H1 (cell line): ENCODE results near the gene SMCO1. TPM values are rescaled to one million over a fixed set of nuclear protein-coding genes. Genes with fewer than 3 reads are reported as not detected.

Experiments
- CTCF ChIA-PET: fragments of 300-600 bp; sonication (Branson Sonifier 250); formaldehyde crosslinking; loops from one replicate; lab custom pipeline; 2021; ENCODE audit not compliant: partially characterized antibody; lab: Charles Lee
- POLR2A ChIA-PET: fragments of 300-600 bp; sonication (Branson Sonifier 250); formaldehyde crosslinking; loops from one replicate; lab custom pipeline; 2021; ENCODE audit warnings: inconsistent platforms; ENCODE audit not compliant: partially characterized antibody; lab: Charles Lee
- DNase-seq, 2 experiments: peaks; one replicate each; pipeline versions ENCODE4 v3.0.0 to v3.0.0-alpha.2; 2010 to 2022; ENCODE audit warnings: low spot score in 2 of 2, low read depth in 1 of 2, mixed read lengths in 1 of 2
- FAIRE-seq: peaks from 2 replicates; lab custom pipeline; 2011; peaks lifted over from hg19 to GRCh38; lab: Jason Lieb, UNC
- H2AFZ ChIP-seq: 2 replicates; pipeline ENCODE4 v1.8.1; 2012; ENCODE audit warnings: low read length, inconsistent platforms
- H2AK5ac ChIP-seq: 2 replicates; pipeline ENCODE4 v1.6.1; 2013; ENCODE audit warnings: low read depth, low read length
- H2BK120ac ChIP-seq: replicated peaks from 2 replicates; pipeline ENCODE3; 2013; ENCODE audit warnings: low read depth, low read length, inconsistent platforms
- H2BK12ac ChIP-seq: 2 replicates; pipeline ENCODE4 v1.6.1; 2013; ENCODE audit warnings: low read depth, low read length
- H2BK15ac ChIP-seq: 2 replicates; pipeline ENCODE4 v1.6.1; 2013; ENCODE audit warnings: low read length
- H2BK20ac ChIP-seq: 2 replicates; pipeline ENCODE4 v1.6.1; 2013; ENCODE audit warnings: low read length
- H2BK5ac ChIP-seq: 2 replicates; pipeline ENCODE4 v1.6.1; 2013; ENCODE audit warnings: low read depth, low read length
- H3K14ac ChIP-seq: 2 replicates; pipeline ENCODE4 v1.6.1; 2013; ENCODE audit warnings: inconsistent platforms; ENCODE audit not compliant: insufficient read length
- H3K18ac ChIP-seq: 2 replicates; pipeline ENCODE4 v1.6.1; 2013; ENCODE audit warnings: low read length; ENCODE audit errors: extremely low read depth
- H3K23ac ChIP-seq: 2 replicates; pipeline ENCODE4 v1.6.1; 2013; ENCODE audit warnings: inconsistent platforms; ENCODE audit not compliant: insufficient read length
- H3K23me2 ChIP-seq: 2 replicates; pipeline ENCODE4 v1.6.1; 2013; ENCODE audit warnings: low read depth, low read length
- H3K27ac ChIP-seq: 2 replicates; pipeline ENCODE4 v1.6.1; 2011; ENCODE audit warnings: low read depth, low read length, inconsistent platforms
- H3K27me3 ChIP-seq, 4 experiments: replicated peaks in 1 of 4; 1 replicate in 1 of 4; 2 replicates in 3 of 4; pipeline versions ENCODE4 v1.6.1 to v1.8.1; 2011 to 2013; ENCODE audit warnings: low read length in 3 of 4, mild to moderate bottlenecking in 3 of 4, inconsistent platforms in 2 of 4, mixed read lengths in 2 of 4, moderate library complexity in 1 of 4; ENCODE audit not compliant: control insufficient read depth in 3 of 4, insufficient read depth in 3 of 4; ENCODE audit errors: extremely low read depth in 1 of 4
- H3K36me3 ChIP-seq, 4 experiments: 2 replicates each; pipeline versions ENCODE4 v1.6.1 to v1.8.1; 2011 to 2013; ENCODE audit warnings: mild to moderate bottlenecking in 4 of 4, low read length in 3 of 4, moderate library complexity in 2 of 4, control low read depth in 1 of 4, inconsistent platforms in 1 of 4; ENCODE audit not compliant: insufficient read depth in 4 of 4, control insufficient read depth in 2 of 4
- H3K4ac ChIP-seq: replicated peaks from 2 replicates; pipeline ENCODE3; 2013; ENCODE audit warnings: low read length, low read depth, mixed read lengths, inconsistent platforms; ENCODE audit not compliant: insufficient read length
- H3K4me1 ChIP-seq, 4 experiments: replicated peaks in 1 of 4; 1 replicate in 1 of 4; 2 replicates in 3 of 4; pipeline versions ENCODE4 v1.6.1 to v1.8.1; 2011 to 2013; ENCODE audit warnings: low read length in 3 of 4, inconsistent platforms in 2 of 4, mixed read lengths in 1 of 4; ENCODE audit not compliant: insufficient read depth in 4 of 4, control insufficient read depth in 3 of 4
- H3K4me2 ChIP-seq, 2 experiments: 2 replicates each; pipeline versions ENCODE4 v1.6.1 to v1.8.1; 2011 to 2013; ENCODE audit warnings: low read depth in 2 of 2, low read length in 2 of 2, control low read depth in 1 of 2, inconsistent platforms in 1 of 2, mild to moderate bottlenecking in 1 of 2; ENCODE audit not compliant: insufficient read depth in 1 of 2
- H3K4me3 ChIP-seq, 4 experiments: fragments of 200-600, 300-600 bp in 1 of 4; sonication (generic), shearing (Covaris generic), sonication (Bioruptor Twin) in 1 of 4; 2 replicates each; pipeline versions ENCODE4 v1.5.1 to v1.8.1; 2011 to 2016; ENCODE audit warnings: low read length in 4 of 4, low read depth in 3 of 4, control low read depth in 2 of 4, inconsistent platforms in 2 of 4, mild to moderate bottlenecking in 2 of 4, mixed read lengths in 1 of 4, moderate library complexity in 1 of 4; ENCODE audit not compliant: insufficient read depth in 2 of 4; ENCODE audit errors: extremely low read depth in 1 of 4
- H3K56ac ChIP-seq: replicated peaks from 2 replicates; pipeline ENCODE3; 2013; ENCODE audit warnings: low read depth, mild to moderate bottlenecking, mixed read lengths, low read length, inconsistent platforms; ENCODE audit not compliant: insufficient read length
- H3K79me1 ChIP-seq: 2 replicates; pipeline ENCODE4 v1.6.1; 2013; ENCODE audit warnings: low read depth, low read length, control low read depth
- H3K79me2 ChIP-seq, 2 experiments: 2 replicates each; pipeline versions ENCODE4 v1.6.1 to v1.8.1; 2012 to 2013; ENCODE audit warnings: low read length in 2 of 2, mild to moderate bottlenecking in 2 of 2, inconsistent platforms in 1 of 2; ENCODE audit not compliant: insufficient read depth in 2 of 2, control insufficient read depth in 1 of 2
- H3K9ac ChIP-seq, 4 experiments: replicated peaks in 1 of 4; 1 replicate in 1 of 4; 2 replicates in 3 of 4; pipeline versions ENCODE4 v1.6.1 to v1.8.1; 2011 to 2013; ENCODE audit warnings: low read depth in 3 of 4, low read length in 3 of 4, control low read depth in 2 of 4, mild to moderate bottlenecking in 2 of 4, moderate library complexity in 2 of 4, inconsistent platforms in 1 of 4; ENCODE audit errors: extremely low read depth in 1 of 4
- H3K9me3 ChIP-seq, 2 experiments: 2 replicates each; pipeline versions ENCODE4 v1.6.1 to v1.8.1; 2012 to 2013; ENCODE audit warnings: mild to moderate bottlenecking in 2 of 2, moderate library complexity in 2 of 2, control low read depth in 1 of 2, inconsistent platforms in 1 of 2, low read depth in 1 of 2, low read length in 1 of 2, mixed read lengths in 1 of 2; ENCODE audit not compliant: insufficient read depth in 2 of 2
- H4K20me1 ChIP-seq, 2 experiments: replicated peaks in 1 of 2; 2 replicates each; pipeline versions ENCODE3 to v1.8.1; 2011 to 2013; ENCODE audit warnings: inconsistent platforms in 2 of 2, low read length in 2 of 2, mild to moderate bottlenecking in 1 of 2; ENCODE audit not compliant: insufficient read depth in 2 of 2, control insufficient read depth in 1 of 2
- H4K5ac ChIP-seq: 2 replicates; pipeline ENCODE4 v1.6.1; 2013; ENCODE audit warnings: low read length, low read depth, mixed read lengths, inconsistent platforms; ENCODE audit not compliant: insufficient read length
- H4K8ac ChIP-seq: 2 replicates; pipeline ENCODE4 v1.8.0; 2013; ENCODE audit warnings: mild to moderate bottlenecking, moderate library complexity, low read length, inconsistent platforms; ENCODE audit not compliant: insufficient read depth; ENCODE audit errors: extremely low read depth
- H4K91ac ChIP-seq: replicated peaks from 2 replicates; pipeline ENCODE3; 2013; ENCODE audit warnings: low read length, mixed read lengths, inconsistent platforms; ENCODE audit not compliant: insufficient read length
- CREB1 ChIP-seq: IDR thresholded peaks from 2 replicates; pipeline ENCODE4 v1.6.1; 2012; ENCODE audit warnings: inconsistent platforms
- E2F6 ChIP-seq: IDR thresholded peaks from 2 replicates; pipeline ENCODE4 v1.6.1; 2012; ENCODE audit warnings: inconsistent platforms
- JUND ChIP-seq: IDR thresholded peaks from 2 replicates; pipeline ENCODE4 v1.6.1; 2011; ENCODE audit warnings: mild to moderate bottlenecking, improper control_type of control experiment, low read length
- KDM5A ChIP-seq: fragments of 200-600 bp; IDR thresholded peaks from 2 replicates; pipeline ENCODE4 v1.7.1; 2012; ENCODE audit warnings: mild to moderate bottlenecking, low read length, inconsistent platforms, mixed read lengths
- POU5F1 ChIP-seq: IDR thresholded peaks from 2 replicates; pipeline ENCODE4 v1.6.1; 2011; ENCODE audit warnings: low read depth, mild to moderate bottlenecking, low read length, moderate library complexity
- RNF2 ChIP-seq: fragments of 200-900, 300-1000 bp; sonication (generic); IDR thresholded peaks from 2 replicates; pipeline ENCODE4 v1.7.1; 2016; ENCODE audit warnings: borderline replicate concordance, low read depth, mild to moderate bottlenecking, antibody characterized with exemption, low read length; ENCODE audit not compliant: poor library complexity, severe bottlenecking; ENCODE audit errors: missing control alignments
- SP2 ChIP-seq: IDR thresholded peaks from 2 replicates; pipeline ENCODE4 v1.6.1; 2012; ENCODE audit warnings: mild to moderate bottlenecking, low read length, inconsistent platforms
- WGBS, 2 experiments: shearing (Covaris generic) in 1 of 2; methylation state at CpG; one replicate each; pipeline versions ENCODE4 v1.1.6 to v1.1.7; 2013 to 2015; ENCODE audit warnings: low lambda C conversion rate in 2 of 2, mixed read lengths in 2 of 2, inconsistent platforms in 1 of 2, low coverage in 1 of 2, missing lambda C conversion rate in 1 of 2; ENCODE audit not compliant: insufficient replicate concordance in 2 of 2, insufficient coverage in 1 of 2, insufficient read length in 1 of 2; ENCODE audit errors: extremely low coverage in 1 of 2, missing lambda C conversion rate in 1 of 2; 5-methylcytosine and 5-hydroxymethylcytosine counted together
- polyA plus RNA-seq, 7 experiments: library from polyadenylated mRNA; depleted of rRNA in 3 of 7; stranded (reverse) in 5 of 7; unstranded in 2 of 7; fragments of >200 nt in 5 of 7; fragments of 200-250 nt in 2 of 7; gene quantifications; 1 replicate in 5 of 7; 2 replicates in 1 of 7; 4 replicates in 1 of 7; pipeline versions ENCODE4 v1.2.1 to v1.2.3, GENCODE V29; 2011 to 2013; ENCODE audit warnings: missing spikeins in 2 of 7, mixed read lengths in 2 of 7
- total RNA-seq: library from RNA; stranded (reverse); fragmentation: NEBNext Ultra II Directional; extraction: Animal tissue kit (Norgen Biotek cat#: 25700); gene quantifications from 2 replicates; pipeline ENCODE4 v1.2.1, GENCODE V29; 2021

SMCO1 gene
- total and polyA plus RNA-seq, 2 of the 8 experiments (the other 6 are each of a cell fraction or from before 2014, with no cell fraction given), result 0.03 TPM; not detected in 1

GRCh38 chr3:196496183-196496582 lies 19.0 kb downstream of the SMCO1 start:
- CTCF ChIA-PET, result interaction anchor here (0.6 kb wide), 1 partner anchor 271 kb away, joined by 3 read pairs; no protein-coding TSS in a partner anchor
- no peak overlapping the region for H2BK12ac ChIP-seq
- no peaks in the 10 kb centered on the region for H3K27me3 ChIP-seq
- no peak overlapping the region for H3K27ac ChIP-seq
- H3K4me3 ChIP-seq, result no peak overlapping the region
- H3K9me3 ChIP-seq, result no peaks in the 10 kb centered on the region
- no peak overlapping the region for H3K14ac ChIP-seq
- H2AK5ac ChIP-seq, result no peak overlapping the region
- POLR2A ChIA-PET, result no interaction called here
- peaks cover 6% of the 10 kb centered on the region; the same call in 1 of the 2 replicates for H3K79me1 ChIP-seq
- DNase-seq (no peak), FAIRE-seq (no peak)
- H3K56ac ChIP-seq, result no peak overlapping the region
- no peak overlapping the region for H2BK15ac ChIP-seq
- H4K20me1 ChIP-seq, result peaks cover 3 to 5% of the 10 kb centered on the region in 2 experiments
- H4K8ac ChIP-seq, result no peak overlapping the region
- H3K4me1 ChIP-seq, result peaks cover 0 to 7% (median 3%) of the 10 kb centered on the region in 4 experiments; a peak in 5 of 7 replicates
- H3K23me2 ChIP-seq, result peaks cover 6% of the 10 kb centered on the region
- no peak overlapping the region for H3K18ac ChIP-seq
- no peak overlapping the region for H3K9ac ChIP-seq
- no peak overlapping the region for H2AFZ ChIP-seq
- no peak overlapping the region for H2BK20ac ChIP-seq
- H3K4me2 ChIP-seq, result no peak overlapping the region
- H3K4ac ChIP-seq, result no peak overlapping the region
- H4K91ac ChIP-seq, result no peak overlapping the region
- 91% methylated on average over 4 of the region's 4 CpGs; no CpG with 5 or more reads in 1 of the 2 experiments for WGBS, 2 experiments
- H2BK120ac ChIP-seq, result no peak overlapping the region
- peaks cover 39 to 98% of the 10 kb centered on the region in 2 experiments for H3K79me2 ChIP-seq
- peaks cover 0 to 4% (median under 1%) of the 10 kb centered on the region in 4 experiments; a peak in 1 of 8 replicates for H3K36me3 ChIP-seq
- no peak overlapping the region for H4K5ac ChIP-seq
- no peak overlapping the region for H2BK5ac ChIP-seq
- H3K23ac ChIP-seq, result no peak overlapping the region
- no peak for TF ChIP-seq KDM5A
- no peak for TF ChIP-seq CREB1
- no peak for TF ChIP-seq E2F6
- no peak for TF ChIP-seq SP2
- TF ChIP-seq POU5F1, result no peak
- no peak for TF ChIP-seq RNF2
- no peak for TF ChIP-seq JUND
